H1 (cell line): ENCODE measurements around the gene PJVK. TPM values are rescaled to one million over a fixed set of nuclear protein-coding genes. Genes with fewer than 3 reads are reported as not detected.

Experiments
- CTCF ChIA-PET: fragments of 300-600 bp; sonication (Branson Sonifier 250); formaldehyde crosslinking; loops from one replicate; lab custom pipeline; 2021; ENCODE audit not compliant: partially characterized antibody; lab: Charles Lee
- POLR2A ChIA-PET: fragments of 300-600 bp; sonication (Branson Sonifier 250); formaldehyde crosslinking; loops from one replicate; lab custom pipeline; 2021; ENCODE audit warnings: inconsistent platforms; ENCODE audit not compliant: partially characterized antibody; lab: Charles Lee
- DNase-seq, 2 experiments: peaks; one replicate each; pipeline versions ENCODE4 v3.0.0 to v3.0.0-alpha.2; 2010 to 2022; ENCODE audit warnings: low spot score in 2 of 2, low read depth in 1 of 2, mixed read lengths in 1 of 2
- FAIRE-seq: peaks from 2 replicates; lab custom pipeline; 2011; peaks lifted over from hg19 to GRCh38; lab: Jason Lieb, UNC
- H2AFZ ChIP-seq: 2 replicates; pipeline ENCODE4 v1.8.1; 2012; ENCODE audit warnings: low read length, inconsistent platforms
- H2AK5ac ChIP-seq: 2 replicates; pipeline ENCODE4 v1.6.1; 2013; ENCODE audit warnings: low read depth, low read length
- H2BK120ac ChIP-seq: replicated peaks from 2 replicates; pipeline ENCODE3; 2013; ENCODE audit warnings: low read depth, low read length, inconsistent platforms
- H2BK12ac ChIP-seq: 2 replicates; pipeline ENCODE4 v1.6.1; 2013; ENCODE audit warnings: low read depth, low read length
- H2BK15ac ChIP-seq: 2 replicates; pipeline ENCODE4 v1.6.1; 2013; ENCODE audit warnings: low read length
- H2BK20ac ChIP-seq: 2 replicates; pipeline ENCODE4 v1.6.1; 2013; ENCODE audit warnings: low read length
- H2BK5ac ChIP-seq: 2 replicates; pipeline ENCODE4 v1.6.1; 2013; ENCODE audit warnings: low read depth, low read length
- H3K14ac ChIP-seq: 2 replicates; pipeline ENCODE4 v1.6.1; 2013; ENCODE audit warnings: inconsistent platforms; ENCODE audit not compliant: insufficient read length
- H3K18ac ChIP-seq: 2 replicates; pipeline ENCODE4 v1.6.1; 2013; ENCODE audit warnings: low read length; ENCODE audit errors: extremely low read depth
- H3K23ac ChIP-seq: 2 replicates; pipeline ENCODE4 v1.6.1; 2013; ENCODE audit warnings: inconsistent platforms; ENCODE audit not compliant: insufficient read length
- H3K23me2 ChIP-seq: 2 replicates; pipeline ENCODE4 v1.6.1; 2013; ENCODE audit warnings: low read depth, low read length
- H3K27ac ChIP-seq: 2 replicates; pipeline ENCODE4 v1.6.1; 2011; ENCODE audit warnings: low read depth, low read length, inconsistent platforms
- H3K27me3 ChIP-seq, 4 experiments: replicated peaks in 1 of 4; 1 replicate in 1 of 4; 2 replicates in 3 of 4; pipeline versions ENCODE4 v1.6.1 to v1.8.1; 2011 to 2013; ENCODE audit warnings: low read length in 3 of 4, mild to moderate bottlenecking in 3 of 4, inconsistent platforms in 2 of 4, mixed read lengths in 2 of 4, moderate library complexity in 1 of 4; ENCODE audit not compliant: control insufficient read depth in 3 of 4, insufficient read depth in 3 of 4; ENCODE audit errors: extremely low read depth in 1 of 4
- H3K36me3 ChIP-seq, 4 experiments: 2 replicates each; pipeline versions ENCODE4 v1.6.1 to v1.8.1; 2011 to 2013; ENCODE audit warnings: mild to moderate bottlenecking in 4 of 4, low read length in 3 of 4, moderate library complexity in 2 of 4, control low read depth in 1 of 4, inconsistent platforms in 1 of 4; ENCODE audit not compliant: insufficient read depth in 4 of 4, control insufficient read depth in 2 of 4
- H3K4ac ChIP-seq: replicated peaks from 2 replicates; pipeline ENCODE3; 2013; ENCODE audit warnings: low read length, low read depth, mixed read lengths, inconsistent platforms; ENCODE audit not compliant: insufficient read length
- H3K4me1 ChIP-seq, 4 experiments: replicated peaks in 1 of 4; 1 replicate in 1 of 4; 2 replicates in 3 of 4; pipeline versions ENCODE4 v1.6.1 to v1.8.1; 2011 to 2013; ENCODE audit warnings: low read length in 3 of 4, inconsistent platforms in 2 of 4, mixed read lengths in 1 of 4; ENCODE audit not compliant: insufficient read depth in 4 of 4, control insufficient read depth in 3 of 4
- H3K4me2 ChIP-seq, 2 experiments: 2 replicates each; pipeline versions ENCODE4 v1.6.1 to v1.8.1; 2011 to 2013; ENCODE audit warnings: low read depth in 2 of 2, low read length in 2 of 2, control low read depth in 1 of 2, inconsistent platforms in 1 of 2, mild to moderate bottlenecking in 1 of 2; ENCODE audit not compliant: insufficient read depth in 1 of 2
- H3K4me3 ChIP-seq, 4 experiments: fragments of 200-600, 300-600 bp in 1 of 4; sonication (generic), shearing (Covaris generic), sonication (Bioruptor Twin) in 1 of 4; 2 replicates each; pipeline versions ENCODE4 v1.5.1 to v1.8.1; 2011 to 2016; ENCODE audit warnings: low read length in 4 of 4, low read depth in 3 of 4, control low read depth in 2 of 4, inconsistent platforms in 2 of 4, mild to moderate bottlenecking in 2 of 4, mixed read lengths in 1 of 4, moderate library complexity in 1 of 4; ENCODE audit not compliant: insufficient read depth in 2 of 4; ENCODE audit errors: extremely low read depth in 1 of 4
- H3K56ac ChIP-seq: replicated peaks from 2 replicates; pipeline ENCODE3; 2013; ENCODE audit warnings: low read depth, mild to moderate bottlenecking, mixed read lengths, low read length, inconsistent platforms; ENCODE audit not compliant: insufficient read length
- H3K79me1 ChIP-seq: 2 replicates; pipeline ENCODE4 v1.6.1; 2013; ENCODE audit warnings: low read depth, low read length, control low read depth
- H3K79me2 ChIP-seq, 2 experiments: 2 replicates each; pipeline versions ENCODE4 v1.6.1 to v1.8.1; 2012 to 2013; ENCODE audit warnings: low read length in 2 of 2, mild to moderate bottlenecking in 2 of 2, inconsistent platforms in 1 of 2; ENCODE audit not compliant: insufficient read depth in 2 of 2, control insufficient read depth in 1 of 2
- H3K9ac ChIP-seq, 4 experiments: replicated peaks in 1 of 4; 1 replicate in 1 of 4; 2 replicates in 3 of 4; pipeline versions ENCODE4 v1.6.1 to v1.8.1; 2011 to 2013; ENCODE audit warnings: low read depth in 3 of 4, low read length in 3 of 4, control low read depth in 2 of 4, mild to moderate bottlenecking in 2 of 4, moderate library complexity in 2 of 4, inconsistent platforms in 1 of 4; ENCODE audit errors: extremely low read depth in 1 of 4
- H3K9me3 ChIP-seq, 2 experiments: 2 replicates each; pipeline versions ENCODE4 v1.6.1 to v1.8.1; 2012 to 2013; ENCODE audit warnings: mild to moderate bottlenecking in 2 of 2, moderate library complexity in 2 of 2, control low read depth in 1 of 2, inconsistent platforms in 1 of 2, low read depth in 1 of 2, low read length in 1 of 2, mixed read lengths in 1 of 2; ENCODE audit not compliant: insufficient read depth in 2 of 2
- H4K20me1 ChIP-seq, 2 experiments: replicated peaks in 1 of 2; 2 replicates each; pipeline versions ENCODE3 to v1.8.1; 2011 to 2013; ENCODE audit warnings: inconsistent platforms in 2 of 2, low read length in 2 of 2, mild to moderate bottlenecking in 1 of 2; ENCODE audit not compliant: insufficient read depth in 2 of 2, control insufficient read depth in 1 of 2
- H4K5ac ChIP-seq: 2 replicates; pipeline ENCODE4 v1.6.1; 2013; ENCODE audit warnings: low read length, low read depth, mixed read lengths, inconsistent platforms; ENCODE audit not compliant: insufficient read length
- H4K8ac ChIP-seq: 2 replicates; pipeline ENCODE4 v1.8.0; 2013; ENCODE audit warnings: mild to moderate bottlenecking, moderate library complexity, low read length, inconsistent platforms; ENCODE audit not compliant: insufficient read depth; ENCODE audit errors: extremely low read depth
- H4K91ac ChIP-seq: replicated peaks from 2 replicates; pipeline ENCODE3; 2013; ENCODE audit warnings: low read length, mixed read lengths, inconsistent platforms; ENCODE audit not compliant: insufficient read length
- ASH2L ChIP-seq: fragments of 200-600, 300-600 bp; sonication (generic); IDR thresholded peaks from one replicate; pipeline ENCODE4 v1.7.1; 2017; ENCODE audit warnings: low read length
- CBX5 ChIP-seq: fragments of 300-800, 300-1000 bp; sonication (generic); IDR thresholded peaks from 2 replicates; pipeline ENCODE4 v1.7.1; 2016; ENCODE audit warnings: antibody characterized with exemption, low read length, low read depth
- EZH2 ChIP-seq: fragments of 200-600 bp; sonication (generic); IDR thresholded peaks from 2 replicates; pipeline ENCODE4 v1.7.1; 2012; ENCODE audit warnings: low read depth, mild to moderate bottlenecking, moderate library complexity, low read length, inconsistent platforms; ENCODE audit not compliant: severe bottlenecking
- FOSL1 ChIP-seq: IDR thresholded peaks from 2 replicates; pipeline ENCODE4 v1.6.1; 2011; ENCODE audit warnings: mild to moderate bottlenecking, low read depth, low read length, moderate library complexity; ENCODE audit not compliant: insufficient read depth
- HDAC2 ChIP-seq, 2 experiments: fragments of 300-600 bp in 1 of 2; sonication (generic) in 1 of 2; IDR thresholded peaks; 2 replicates each; pipeline ENCODE4 v1.6.1; 2011 to 2012; ENCODE audit warnings: low read depth in 2 of 2, low read length in 2 of 2, mild to moderate bottlenecking in 2 of 2, moderate library complexity in 2 of 2, borderline replicate concordance in 1 of 2, inconsistent platforms in 1 of 2
- HDAC6 ChIP-seq: IDR thresholded peaks from one replicate; pipeline ENCODE4 v1.7.1; 2012; ENCODE audit warnings: low read depth, mild to moderate bottlenecking, inconsistent platforms, low read length, moderate library complexity
- JUND ChIP-seq: IDR thresholded peaks from 2 replicates; pipeline ENCODE4 v1.6.1; 2011; ENCODE audit warnings: mild to moderate bottlenecking, improper control_type of control experiment, low read length
- KDM1A ChIP-seq: fragments of 200-600, 300-600 bp; sonication (generic); IDR thresholded peaks from 2 replicates; pipeline ENCODE4 v1.7.1; 2016; ENCODE audit warnings: mild to moderate bottlenecking, low read length, borderline replicate concordance
- KDM5A ChIP-seq: fragments of 200-600 bp; IDR thresholded peaks from 2 replicates; pipeline ENCODE4 v1.7.1; 2012; ENCODE audit warnings: mild to moderate bottlenecking, low read length, inconsistent platforms, mixed read lengths
- MAFK ChIP-seq: IDR thresholded peaks from 2 replicates; pipeline ENCODE4 v1.6.1; 2012; ENCODE audit warnings: low read depth, mild to moderate bottlenecking, improper control_type of control experiment, low read length
- RNF2 ChIP-seq: fragments of 200-900, 300-1000 bp; sonication (generic); IDR thresholded peaks from 2 replicates; pipeline ENCODE4 v1.7.1; 2016; ENCODE audit warnings: borderline replicate concordance, low read depth, mild to moderate bottlenecking, antibody characterized with exemption, low read length; ENCODE audit not compliant: poor library complexity, severe bottlenecking; ENCODE audit errors: missing control alignments
- SP4 ChIP-seq: IDR thresholded peaks from 2 replicates; pipeline ENCODE4 v1.6.1; 2012; ENCODE audit warnings: low read length, inconsistent platforms
- YY1 ChIP-seq: IDR thresholded peaks from 2 replicates; pipeline ENCODE4 v1.6.1; 2011; ENCODE audit warnings: low read depth, mild to moderate bottlenecking, low read length
- WGBS, 2 experiments: shearing (Covaris generic) in 1 of 2; methylation state at CpG; one replicate each; pipeline versions ENCODE4 v1.1.6 to v1.1.7; 2013 to 2015; ENCODE audit warnings: low lambda C conversion rate in 2 of 2, mixed read lengths in 2 of 2, inconsistent platforms in 1 of 2, low coverage in 1 of 2, missing lambda C conversion rate in 1 of 2; ENCODE audit not compliant: insufficient replicate concordance in 2 of 2, insufficient coverage in 1 of 2, insufficient read length in 1 of 2; ENCODE audit errors: extremely low coverage in 1 of 2, missing lambda C conversion rate in 1 of 2; 5-methylcytosine and 5-hydroxymethylcytosine counted together
- polyA plus RNA-seq, 7 experiments: library from polyadenylated mRNA; depleted of rRNA in 3 of 7; stranded (reverse) in 5 of 7; unstranded in 2 of 7; fragments of >200 nt in 5 of 7; fragments of 200-250 nt in 2 of 7; gene quantifications; 1 replicate in 5 of 7; 2 replicates in 1 of 7; 4 replicates in 1 of 7; pipeline versions ENCODE4 v1.2.1 to v1.2.3, GENCODE V29; 2011 to 2013; ENCODE audit warnings: missing spikeins in 2 of 7, mixed read lengths in 2 of 7
- total RNA-seq: library from RNA; stranded (reverse); fragmentation: NEBNext Ultra II Directional; extraction: Animal tissue kit (Norgen Biotek cat#: 25700); gene quantifications from 2 replicates; pipeline ENCODE4 v1.2.1, GENCODE V29; 2021
- TF ChIP-seq, protein P1 (sequence below): IDR thresholded peaks from 2 replicates; pipeline ENCODE4 v1.6.1; 2011; ENCODE audit warnings: low read depth, mild to moderate bottlenecking, low read length; ENCODE audit not compliant: insufficient read depth

The PJVK gene
- total and polyA plus RNA-seq, 2 of the 8 experiments (the other 6 are each of a cell fraction or from before 2014, with no cell fraction given) = 2.4 to 2.8 TPM

DNA sequence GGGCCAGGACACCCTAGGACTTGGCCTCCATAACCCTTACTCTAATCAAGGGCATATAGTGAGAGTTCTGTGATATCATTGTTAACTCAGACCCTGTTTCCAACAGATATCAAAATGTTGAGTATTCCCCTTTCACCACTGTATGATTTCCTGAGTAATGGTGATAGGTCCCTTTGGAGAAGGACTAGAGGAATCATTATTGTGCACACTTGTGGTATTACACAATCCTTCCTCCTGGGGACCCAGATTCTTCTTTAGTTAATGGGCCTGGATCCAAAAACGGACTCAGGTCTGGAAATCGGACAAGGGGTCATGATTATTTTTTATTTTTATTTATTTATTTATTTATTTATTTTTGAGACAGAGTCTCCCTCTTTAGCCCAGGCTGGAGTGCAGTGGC lies 23.7 kb upstream of the PJVK start:
- no peak for FAIRE-seq
- CTCF ChIA-PET = interaction anchor here (0.7 to 1.6 kb wide), 3 partner anchors 13 to 317 kb away, joined by 3 to 6 read pairs (median 4); partner anchors contain the start of gene RBM45
- no peak for TF ChIP-seq HDAC2 (IDR thresholded peaks at IDR 0.05; ENCODE audit: borderline replicate concordance in 1 of 2, low read depth in 2 of 2, low read length in 2 of 2)
- TF ChIP-seq, protein P1, sequence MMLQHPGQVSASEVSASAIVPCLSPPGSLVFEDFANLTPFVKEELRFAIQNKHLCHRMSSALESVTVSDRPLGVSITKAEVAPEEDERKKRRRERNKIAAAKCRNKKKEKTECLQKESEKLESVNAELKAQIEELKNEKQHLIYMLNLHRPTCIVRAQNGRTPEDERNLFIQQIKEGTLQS = no peak
- no peak for TF ChIP-seq EZH2
- TF ChIP-seq KDM1A = no peak
- TF ChIP-seq CBX5 = no peak
- TF ChIP-seq HDAC6 = no peak
- no peak for TF ChIP-seq JUND
- TF ChIP-seq MAFK = no peak
- TF ChIP-seq RNF2 = no peak
- TF ChIP-seq ASH2L = no peak
- no peak for TF ChIP-seq FOSL1
- TF ChIP-seq KDM5A = no peak
- no peak for TF ChIP-seq SP4
- no peak for TF ChIP-seq YY1

More for the DNA sequence above, 23.7 kb upstream of the PJVK start:
- Histone ChIP-seq H3K14ac (no peak overlapping the region), H3K27me3 (no peaks in the 10 kb centered on the region), H2AFZ (no peak overlapping the region), H3K9ac (no peak overlapping the region), H2BK15ac (no peak overlapping the region), H3K23ac (no peak overlapping the region), H3K27ac (no peak overlapping the region), H2BK20ac (no peak overlapping the region), H4K8ac (no peak overlapping the region), H3K18ac (no peak overlapping the region), H2BK5ac (no peak overlapping the region), H2AK5ac (no peak overlapping the region), H4K5ac (no peak overlapping the region), H4K20me1 (peaks cover 0 to 2% of the 10 kb centered on the region in 2 experiments), H3K4me3 (no peak overlapping the region), H3K79me1 (no peaks in the 10 kb centered on the region; the same call in 1 of the 2 replicates), H3K56ac (no peak overlapping the region), H3K79me2 (no peaks in the 10 kb centered on the region), H2BK120ac (no peak overlapping the region), H2BK12ac (no peak overlapping the region), H3K4ac (no peak overlapping the region), H3K23me2 (no peaks in the 10 kb centered on the region), H3K4me2 (no peak overlapping the region), H3K36me3 (peaks cover 2 to 41% (median 6%) of the 10 kb centered on the region in 4 experiments; a peak in 7 of 8 replicates), H3K9me3 (no peaks in the 10 kb centered on the region), H3K4me1 (no peaks in the 10 kb centered on the region), H4K91ac (no peak overlapping the region)
- WGBS, 2 experiments = 93% methylated on average over 2 of the region's 2 CpGs; no CpG with 5 or more reads in 1 of the 2 experiments
- DNase-seq = no peak
- POLR2A ChIA-PET = no interaction called here
